Fibroblast of skin of abdomen (primary cell): ENCODE measurements around the gene HINT1.
"Not testable (repeated sequence)": the region's sequence is repeated elsewhere in the genome, so short reads cannot be mapped to it uniquely, and the experiment has no call there.

Experiments
- DNase-seq: peaks from one replicate; pipeline ENCODE4 v3.0.0-alpha.2; 2013

The HINT1 gene

DNA sequence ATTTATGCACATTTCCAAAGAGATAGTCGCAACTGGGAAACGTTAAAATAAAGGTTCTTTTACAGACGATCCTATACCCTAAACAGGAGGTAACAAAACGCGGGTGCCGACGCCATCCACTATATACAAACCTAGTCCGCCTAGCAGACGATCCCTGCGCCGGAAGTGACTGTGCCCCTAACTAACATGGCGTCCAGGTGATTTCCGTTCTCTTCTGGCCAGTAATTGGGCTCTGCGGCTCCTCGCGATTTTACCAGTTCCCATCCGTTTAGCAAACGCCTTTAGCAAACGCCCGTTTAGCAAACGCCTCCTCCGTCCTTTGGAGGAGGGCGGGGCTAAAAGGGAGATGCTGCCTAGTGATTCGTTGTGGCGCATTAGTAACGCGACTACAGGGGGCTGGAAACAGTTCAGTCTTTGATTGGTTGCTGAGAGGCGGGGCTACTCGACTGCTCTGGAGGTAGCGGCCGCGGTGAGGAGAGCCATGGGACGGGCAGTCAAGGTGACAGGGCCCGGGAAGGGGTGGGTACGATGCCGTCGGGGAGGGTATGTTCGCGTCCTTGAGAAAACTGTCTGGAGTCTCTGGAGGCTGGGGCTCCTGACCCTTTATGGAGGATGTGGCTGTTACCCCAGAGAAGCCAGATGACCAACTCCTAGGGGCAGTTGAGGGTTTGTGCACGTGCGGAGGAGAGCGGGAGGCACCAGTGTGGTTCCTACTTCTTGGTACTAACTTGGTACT is 5.7 kb upstream of the HINT1 start, which contains the start of gene LYRM7:
LYRM7 (plus strand) TSS at position 405 of the 736 bp plus-strand sequence; CDS start at position 482, 77 bp downstream.
- DNase-seq, result peak; percentile 99

DNA sequence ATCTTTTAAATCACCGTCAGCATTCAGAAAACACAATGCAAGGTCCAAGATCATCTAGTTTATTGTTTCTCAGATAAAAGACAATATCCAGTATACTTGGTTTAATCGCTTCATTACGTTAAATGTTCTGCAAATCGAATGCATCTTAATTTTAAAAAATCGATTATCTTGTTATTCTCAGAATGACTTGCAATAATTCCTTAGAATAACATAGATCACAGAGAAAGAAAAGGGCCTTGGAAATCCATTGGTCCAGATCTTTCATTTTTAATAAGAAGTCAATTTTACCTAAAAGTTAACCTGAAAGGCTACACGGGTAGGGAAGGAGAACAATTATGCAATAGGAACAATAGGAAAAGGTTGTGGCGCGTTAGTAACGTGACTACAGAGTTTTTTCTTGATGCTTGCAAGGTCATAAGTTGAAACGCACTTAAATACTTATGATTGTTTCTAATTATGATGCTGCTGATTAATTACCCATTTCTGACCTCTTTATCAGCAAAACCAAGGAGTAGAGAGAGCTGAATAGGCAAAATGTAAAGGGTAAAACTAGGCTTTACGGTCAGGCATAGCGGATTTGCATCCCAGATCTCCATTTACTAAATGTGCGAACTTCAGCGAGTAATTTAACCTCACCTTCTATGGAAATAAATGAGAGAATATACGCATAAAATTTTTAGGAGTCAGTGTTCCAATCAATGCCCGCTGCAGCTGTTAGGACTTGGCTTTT is 4.9 kb upstream of the HINT1 start:
- no peak for DNase-seq

DNA sequence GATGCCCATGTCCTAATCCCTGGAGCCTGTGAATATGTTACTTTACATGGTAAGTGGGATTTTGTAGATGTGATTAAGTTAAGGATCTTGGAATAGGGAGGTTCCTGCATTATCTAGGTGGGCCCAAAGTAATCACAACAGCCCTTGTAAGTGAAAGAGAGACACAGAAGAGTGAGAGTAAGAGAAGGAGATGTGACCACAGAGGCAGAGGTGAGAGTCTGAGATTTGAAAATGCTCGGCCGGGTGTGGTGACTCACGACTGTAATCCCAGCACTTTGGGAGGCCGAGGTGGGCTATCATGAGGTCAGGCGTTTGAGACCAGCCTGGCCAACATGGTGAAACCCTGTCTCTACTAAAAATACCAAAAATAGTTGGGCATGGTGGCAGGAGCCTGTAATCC is 2.6 kb upstream of the HINT1 start:
- no peak for DNase-seq

DNA sequence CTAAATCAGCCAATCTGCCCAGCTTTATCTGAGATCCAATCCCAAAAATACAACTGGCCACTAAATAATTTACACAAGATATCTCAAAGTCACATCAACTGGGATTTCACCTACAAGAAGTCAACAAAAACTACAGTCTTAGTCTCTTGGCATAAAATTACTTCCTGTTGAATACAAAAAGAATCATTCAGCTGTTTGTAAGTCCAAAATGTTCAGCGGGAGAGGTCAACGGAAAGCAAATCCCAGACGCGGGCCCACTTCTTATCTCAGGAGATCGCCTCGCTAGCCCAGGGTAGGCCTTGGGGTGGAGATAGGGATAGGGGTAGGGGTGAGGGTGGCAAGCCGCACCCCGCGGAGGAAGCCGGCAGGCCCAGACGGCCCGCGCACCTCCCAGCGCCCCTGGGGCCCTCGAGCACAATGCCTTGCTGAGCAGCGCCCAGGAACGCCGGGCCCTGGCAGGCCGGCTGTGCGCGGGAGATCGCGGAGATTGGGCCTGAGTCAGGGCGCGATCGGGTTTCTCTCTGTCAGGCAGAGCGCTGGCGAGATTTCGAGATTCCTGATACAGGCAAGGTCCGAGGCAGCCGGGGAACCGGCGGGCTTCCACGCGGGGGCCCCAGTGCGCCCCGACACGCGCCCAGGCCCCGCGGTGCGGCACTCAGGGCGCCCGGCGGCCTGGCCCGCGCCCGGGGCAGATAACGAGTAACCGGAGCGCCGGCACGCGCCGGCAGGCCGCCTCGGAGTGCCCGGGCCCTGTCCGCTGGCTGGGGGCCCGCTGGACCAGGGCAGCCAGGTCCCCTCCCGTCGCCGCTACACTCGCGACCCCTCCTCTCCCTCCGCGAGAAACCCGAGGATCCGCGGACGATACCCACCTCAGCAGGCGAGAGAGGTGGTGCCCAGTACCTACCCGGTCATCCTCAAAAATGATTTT is 601 bp downstream of the HINT1 start:
- DNase-seq, result peak; percentile 75

DNA sequence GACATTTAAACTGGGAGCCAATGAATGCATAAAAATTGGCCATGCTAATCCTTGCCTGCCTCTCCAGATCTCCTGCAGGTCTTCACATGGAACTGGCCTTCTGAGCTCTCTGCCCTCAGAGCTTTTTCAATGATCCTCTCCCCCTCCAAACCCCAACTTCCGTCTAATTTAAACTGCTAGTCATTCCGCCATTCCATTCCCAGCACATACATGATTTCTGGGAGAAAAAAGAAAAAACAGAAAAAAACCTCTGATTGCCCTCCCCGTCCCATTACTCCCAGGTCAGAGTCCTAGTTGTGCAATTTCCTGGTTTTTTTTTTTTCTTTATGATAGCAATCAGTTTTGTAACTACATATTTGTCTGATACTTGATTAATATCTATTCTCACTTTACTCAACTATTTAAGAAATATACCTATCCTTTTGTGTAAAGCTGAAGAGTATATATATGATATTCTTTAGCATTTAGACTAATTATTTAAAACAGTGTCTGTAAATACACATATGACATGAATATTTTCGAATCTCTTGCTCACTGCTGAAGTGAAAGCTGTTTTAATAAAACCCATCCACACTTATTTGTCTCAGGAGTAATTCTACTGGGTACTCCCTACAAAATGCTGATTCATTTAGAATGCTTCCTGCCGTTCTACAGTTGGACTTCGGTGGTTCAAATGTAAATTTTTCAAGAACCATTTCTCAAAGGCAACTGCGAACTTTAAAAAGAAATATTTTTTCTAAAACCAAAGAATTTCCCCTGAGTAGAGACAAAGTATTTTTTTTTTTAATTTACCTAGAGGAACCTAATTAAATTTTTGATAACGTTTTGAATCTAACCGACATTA is 1.6 kb downstream of the HINT1 start:
- peak; percentile 27 for DNase-seq

DNA sequence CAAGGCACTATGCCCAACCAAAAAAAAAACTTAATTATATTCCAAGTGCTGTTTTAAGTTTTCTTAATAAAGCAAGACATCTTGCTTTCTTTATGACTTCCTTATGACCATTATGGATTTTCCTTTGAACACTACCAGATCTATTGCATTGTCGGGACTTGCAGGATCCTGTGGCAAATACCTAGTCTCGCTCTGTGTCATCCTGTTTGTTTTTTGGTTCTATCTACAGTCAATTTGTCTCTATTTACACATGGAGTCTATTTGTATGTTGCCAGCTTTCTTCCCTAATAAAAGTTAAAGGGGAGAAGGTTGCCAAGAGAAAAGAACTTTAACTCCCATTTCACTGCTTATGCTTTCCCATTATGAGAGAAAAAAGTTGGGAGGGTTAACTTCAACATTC is 4.9 kb downstream of the HINT1 start:
- no peak for DNase-seq

DNA sequence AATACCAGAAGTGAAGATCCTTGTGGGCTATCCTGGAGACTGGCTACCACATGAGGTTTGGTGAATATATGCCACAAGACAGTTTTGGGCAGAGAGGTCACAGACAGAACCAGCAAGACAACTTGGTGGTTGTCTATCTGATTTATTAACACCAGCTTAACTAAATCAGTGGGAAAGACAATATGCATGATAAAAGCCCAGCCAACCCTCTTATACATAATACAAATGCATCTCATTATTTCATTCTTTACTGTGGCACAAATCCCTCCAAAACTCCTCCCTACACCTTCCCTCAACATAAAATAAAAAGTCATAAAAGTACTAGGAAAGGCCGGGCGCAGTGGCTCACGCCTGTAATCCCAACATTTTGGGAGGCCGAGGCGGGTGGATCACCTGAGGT is 8.1 kb downstream of the HINT1 start:
- DNase-seq, result no peak

DNA sequence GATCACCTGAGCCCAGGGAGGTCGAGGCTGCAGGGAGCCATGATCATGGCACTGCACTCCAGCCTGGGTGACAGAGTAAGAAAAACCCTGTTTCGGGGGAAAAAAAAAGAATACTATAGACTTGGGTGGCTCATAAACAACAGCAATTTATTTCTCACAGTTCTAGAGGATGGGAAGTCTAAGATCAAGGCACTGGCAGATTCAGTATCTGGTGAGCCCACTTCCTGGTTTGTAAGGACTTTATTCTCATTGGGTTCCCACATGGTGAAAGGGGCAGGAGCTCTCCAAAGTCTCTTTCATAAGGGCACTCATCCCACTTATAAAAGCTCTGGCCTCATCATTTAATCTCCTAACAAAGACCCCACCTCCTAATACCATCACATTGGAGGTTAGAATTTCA is 8.7 kb downstream of the HINT1 start:
- DNase-seq, result no peak

DNA sequence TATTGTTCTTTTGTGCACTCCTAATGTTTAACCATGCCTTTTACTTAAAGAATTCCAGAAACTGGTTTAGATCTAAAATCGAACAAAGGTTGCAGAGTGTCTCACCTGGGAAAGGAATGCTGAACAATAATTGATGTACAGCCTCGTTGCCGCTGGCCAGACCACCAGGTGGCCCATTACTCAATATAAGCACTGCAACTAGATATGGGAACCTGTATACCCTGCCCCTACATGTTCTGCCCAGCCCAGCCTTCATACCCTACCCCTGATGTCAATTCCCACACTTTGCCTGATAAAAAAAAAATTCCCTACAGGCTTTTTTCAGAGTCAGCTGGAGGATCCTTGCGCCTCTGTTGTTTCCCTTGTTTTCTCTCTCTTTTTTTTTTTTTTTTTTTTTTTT is 13.8 kb downstream of the HINT1 start:
- no peak for DNase-seq

DNA sequence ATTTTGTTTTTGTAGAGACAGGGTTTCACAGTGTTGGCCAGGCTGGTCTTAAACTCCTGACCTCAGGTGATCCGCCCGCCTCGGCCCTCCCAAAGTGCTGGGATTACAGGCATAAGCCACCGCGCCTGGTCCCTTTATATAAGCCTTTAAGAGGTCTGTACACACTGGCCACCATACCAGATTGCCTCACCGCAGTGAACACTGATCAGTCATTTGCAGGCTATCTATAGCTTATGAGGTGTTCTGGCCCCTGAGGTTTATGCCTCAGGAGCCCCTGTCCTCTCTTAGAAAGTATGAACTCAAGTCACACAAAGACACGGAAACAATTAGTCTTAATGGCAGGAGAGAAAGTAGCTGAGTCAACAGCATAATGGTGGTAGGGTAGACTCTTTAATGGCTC is 14.6 kb downstream of the HINT1 start:
- no peak for DNase-seq

DNA sequence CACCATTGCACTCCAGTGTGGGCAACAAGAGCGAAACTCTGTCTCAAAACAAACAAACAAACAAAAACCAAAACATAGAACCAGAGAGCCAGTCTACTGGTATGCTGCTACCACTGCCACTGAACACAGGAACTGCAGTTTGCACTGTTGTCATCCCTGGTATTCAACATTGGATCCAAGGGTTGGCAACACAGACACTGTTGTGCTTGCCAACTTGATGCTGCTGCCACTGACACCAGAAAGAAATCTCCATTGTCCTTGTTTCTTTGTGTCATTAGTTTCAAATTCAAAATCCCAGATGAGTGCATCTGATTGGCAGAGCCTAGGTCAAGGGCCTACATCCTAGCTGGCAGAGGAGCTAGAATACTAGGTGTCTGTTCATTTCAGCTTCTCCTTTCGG is 16.2 kb downstream of the HINT1 start:
- no peak for DNase-seq

DNA sequence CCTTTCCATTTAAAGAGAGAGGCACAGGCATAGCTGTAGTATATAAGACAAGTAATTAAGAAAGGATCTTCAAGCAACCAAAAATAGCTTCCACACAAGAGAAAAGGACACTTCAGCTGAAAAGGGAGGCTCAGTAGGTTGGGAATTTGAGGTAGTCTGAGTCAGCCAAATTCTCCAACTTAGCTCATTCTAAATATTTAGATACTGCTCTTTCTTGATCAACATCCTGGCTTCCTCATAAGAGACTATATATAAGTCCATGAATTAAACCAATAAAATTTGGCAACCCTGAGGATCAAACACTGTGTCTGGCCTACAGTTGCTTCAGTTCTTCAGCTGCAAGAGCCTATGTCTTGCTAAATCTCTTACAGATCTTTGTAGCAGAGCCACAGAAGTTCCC is 17.8 kb downstream of the HINT1 start:
- no peak for DNase-seq

DNA sequence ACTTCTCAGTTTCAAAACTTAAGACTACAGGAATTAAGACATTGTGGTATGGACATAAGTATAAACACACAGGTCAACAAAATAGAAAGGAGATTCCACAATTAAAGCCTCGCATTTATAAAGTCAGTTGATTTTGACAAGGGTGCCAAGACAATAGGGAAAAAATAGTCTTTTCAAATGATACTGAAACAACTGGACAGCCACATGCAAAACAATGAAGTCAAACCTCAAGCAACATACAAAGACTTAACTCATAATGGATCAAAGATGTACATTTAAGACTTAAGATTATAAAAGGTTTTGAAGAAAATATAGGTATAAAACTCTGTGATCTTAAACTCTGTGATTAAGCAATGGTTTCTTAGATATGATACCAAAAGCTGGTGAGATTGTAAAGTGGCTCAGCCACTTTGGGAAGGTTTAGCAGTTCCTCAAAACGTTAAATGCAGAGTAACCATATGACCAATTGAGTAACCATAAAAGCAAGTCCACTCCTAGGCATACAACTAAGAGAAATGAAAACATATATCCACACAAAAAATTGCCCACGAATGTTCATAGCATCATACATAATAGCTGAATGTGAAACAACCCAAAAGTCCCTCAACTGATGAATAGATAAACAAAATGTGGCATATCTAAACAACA is 22.0 kb downstream of the HINT1 start:
- DNase-seq, result no peak

DNA sequence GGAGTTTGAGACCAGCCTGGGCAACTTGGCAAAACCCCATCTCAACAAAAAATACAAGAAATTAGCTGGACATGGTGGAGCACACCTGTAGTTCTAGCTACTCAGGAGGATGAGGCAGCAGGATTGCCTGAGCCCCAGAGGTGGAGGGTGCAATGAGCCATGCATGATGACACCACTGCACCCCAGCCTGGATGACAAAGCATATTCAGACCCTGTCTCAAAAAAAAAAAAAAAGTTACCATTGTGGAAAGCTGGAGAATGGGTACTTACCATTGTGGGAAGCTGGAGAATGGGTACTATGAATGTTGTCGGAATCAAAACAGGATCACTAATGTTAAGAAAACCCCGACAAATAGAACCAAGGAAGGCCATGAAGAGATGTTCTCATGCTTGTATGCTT is 25.7 kb downstream of the HINT1 start:
- DNase-seq, result no peak

DNA sequence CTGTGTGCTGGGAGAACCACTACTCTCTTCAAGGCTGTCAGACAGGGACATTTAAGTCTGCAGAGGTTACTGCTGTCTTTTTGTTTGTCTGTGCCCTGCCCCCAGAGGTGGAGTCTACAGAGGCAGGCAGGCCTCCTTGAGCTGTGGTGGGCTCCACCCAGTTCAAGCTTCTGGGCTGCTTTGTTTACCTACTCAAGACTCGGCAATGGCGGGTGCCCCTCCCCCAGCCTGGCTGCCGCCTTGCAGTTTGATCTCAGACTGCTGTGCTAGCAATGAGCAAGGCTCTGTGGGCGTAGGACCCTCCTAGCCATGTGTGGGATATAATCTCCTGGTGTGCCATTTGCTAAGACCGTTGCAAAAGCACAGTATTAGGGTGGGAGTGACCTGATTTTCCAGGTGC is 26.6 kb downstream of the HINT1 start:
- not testable (repeated sequence) for DNase-seq

DNA sequence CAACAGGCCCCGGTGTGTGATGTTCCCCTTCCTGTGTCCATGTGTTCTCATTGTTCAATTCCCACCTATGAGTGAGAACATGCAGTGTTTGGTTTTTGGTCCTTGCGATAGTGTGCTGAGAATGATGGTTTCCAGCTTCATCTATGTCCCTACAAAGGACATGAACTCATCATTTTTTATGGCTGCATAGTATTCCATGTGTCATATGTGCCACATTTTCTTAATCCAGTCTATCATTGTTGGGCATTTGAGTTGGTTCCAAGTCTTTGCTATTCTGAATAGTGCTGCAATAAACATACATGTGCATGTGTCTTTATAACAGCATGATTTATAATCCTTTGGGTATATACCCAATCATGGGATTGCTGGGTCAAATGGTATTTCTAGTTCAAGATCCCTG is 32.0 kb downstream of the HINT1 start:
- not testable (repeated sequence) for DNase-seq

DNA sequence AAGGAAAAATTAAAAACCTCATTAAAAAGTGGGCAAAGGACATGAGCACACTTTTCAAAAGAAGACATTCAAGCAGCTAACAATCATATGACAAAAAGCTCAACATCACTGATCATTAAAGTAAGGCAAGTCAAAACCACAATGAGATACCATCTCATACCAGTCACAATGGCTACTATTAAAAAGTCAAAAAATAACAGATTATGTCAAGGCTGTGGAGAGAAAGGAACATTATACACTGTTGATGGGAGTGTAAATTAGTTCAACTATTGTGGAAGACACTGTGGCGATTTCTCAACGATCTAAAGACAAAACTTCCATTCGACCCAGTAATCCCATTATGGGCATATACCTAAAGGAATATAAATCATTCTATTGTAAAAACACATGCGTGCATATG is 35.8 kb downstream of the HINT1 start:
- DNase-seq, result no peak

DNA sequence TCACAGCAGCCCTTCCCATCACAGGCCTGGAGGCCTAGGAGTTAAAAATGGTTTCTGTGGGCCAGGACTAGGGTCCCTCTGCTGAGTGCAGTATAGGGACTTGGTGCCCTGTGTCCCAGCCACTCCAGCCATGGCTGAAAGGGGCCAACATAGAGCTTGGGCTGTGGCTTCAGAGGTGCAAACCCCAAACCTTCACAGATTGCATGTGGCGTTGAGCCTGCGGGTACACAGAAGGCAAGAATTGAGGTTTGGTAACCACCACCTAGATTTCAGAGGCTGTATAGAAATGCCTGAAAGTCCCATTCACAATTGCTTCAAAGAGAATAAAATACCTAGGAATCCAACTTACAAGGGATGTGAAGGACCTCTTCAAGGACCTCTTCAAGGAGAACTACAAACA is 37.8 kb downstream of the HINT1 start:
- not testable (repeated sequence) for DNase-seq

DNA sequence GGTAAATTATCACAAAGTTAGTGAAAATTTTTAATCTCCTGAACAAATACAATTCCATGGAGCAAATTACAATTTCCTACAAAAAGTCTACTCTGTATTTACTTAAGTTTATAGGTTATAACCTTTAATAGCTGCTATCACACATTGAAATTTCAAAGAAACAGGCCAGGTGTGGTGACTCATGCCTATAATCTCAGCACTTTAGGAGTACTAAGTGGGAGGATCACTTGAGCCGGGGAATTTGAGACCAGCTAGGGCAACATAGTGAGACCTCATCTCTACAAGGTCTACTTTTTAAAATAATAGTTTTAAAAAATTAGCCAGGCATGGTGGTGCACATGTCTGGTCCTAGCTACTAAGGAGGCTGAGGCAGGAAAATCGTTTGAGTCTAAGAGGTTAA is 50.3 kb downstream of the HINT1 start:
- DNase-seq, result no peak

DNA sequence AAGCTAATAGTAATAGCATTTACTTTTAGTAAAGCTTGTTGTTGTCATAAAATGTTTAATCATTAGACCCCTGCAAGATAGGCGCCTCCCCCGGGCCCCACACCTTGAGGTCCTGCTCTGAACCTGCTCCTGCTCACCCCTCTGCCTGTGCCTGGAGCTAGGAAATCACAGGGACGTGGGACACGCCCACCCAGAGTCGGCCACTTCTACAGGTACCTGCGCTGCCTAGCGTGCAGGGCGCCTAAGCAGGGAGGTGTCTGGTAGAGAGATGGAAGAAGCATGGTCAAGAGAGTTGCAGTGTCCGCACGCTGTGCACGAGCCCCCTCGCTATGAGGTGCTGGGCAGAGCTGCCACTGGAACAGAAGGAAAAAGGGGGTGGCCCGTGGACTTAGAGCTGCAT is 52.6 kb downstream of the HINT1 start:
- no peak for DNase-seq

DNA sequence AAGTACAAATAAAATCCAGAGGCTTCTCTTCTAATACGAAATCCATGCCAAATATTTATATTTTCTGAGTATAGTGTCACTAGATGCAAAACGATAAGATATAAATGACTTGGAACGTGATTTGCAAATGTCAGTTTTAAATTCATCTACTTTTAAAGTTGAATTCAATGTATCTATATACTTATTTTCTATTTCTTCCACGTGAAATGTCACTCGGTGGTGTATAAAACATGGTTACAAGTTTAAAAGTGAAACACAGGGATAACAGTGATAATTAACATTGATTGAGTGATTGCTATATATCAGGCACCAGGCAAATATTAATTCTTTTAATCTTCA is 54.8 kb downstream of the HINT1 start:
- DNase-seq, result no peak
